ENCODE data around the gene AP2A1. TPM values are rescaled to one million over a fixed set of nuclear protein-coding genes. Genes with fewer than 3 reads are reported as not detected.

AP2A1 gene
- total and polyA plus RNA-seq, 10 of the 15 experiments (the other 5 are each of a cell fraction or from before 2014, with no cell fraction given): 0.68 to 78.8 (median 33.8) TPM

DNA sequence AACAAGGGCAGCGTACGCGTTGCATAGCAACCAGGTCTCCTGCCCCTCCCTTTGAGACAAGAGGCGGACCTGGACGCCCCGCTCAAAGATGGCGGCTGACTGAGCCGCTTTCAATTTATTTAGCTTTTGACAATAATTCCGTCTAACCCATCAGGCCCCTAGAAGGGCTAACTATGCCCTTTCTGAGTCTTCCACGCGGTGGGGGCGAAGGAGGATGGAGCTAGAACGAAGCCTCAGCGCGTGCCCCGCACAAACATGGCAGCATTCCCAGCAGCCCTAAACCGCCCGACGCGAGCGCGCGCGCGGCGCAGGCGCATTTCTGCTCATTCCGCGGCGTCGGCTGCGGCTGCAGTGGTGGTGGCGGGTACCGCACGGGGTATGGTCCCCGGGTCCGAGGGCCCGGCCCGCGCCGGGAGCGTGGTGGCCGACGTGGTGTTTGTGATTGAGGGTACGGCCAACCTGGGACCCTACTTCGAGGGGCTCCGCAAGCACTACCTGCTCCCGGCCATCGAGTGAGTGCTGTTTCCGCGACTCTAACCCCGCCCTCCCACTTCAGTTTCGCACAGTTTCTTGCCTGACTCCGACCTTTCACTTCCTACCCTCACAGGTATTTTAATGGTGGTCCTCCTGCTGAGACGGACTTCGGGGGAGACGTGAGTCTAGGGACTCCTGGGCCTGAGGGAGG is 51.3 kb downstream of the AP2A1 start, which contains the start of gene MED25 (continued):
- TF ChIP-seq NR2F1 (conservative IDR thresholded peaks at IDR 0.05): peak; percentile 59; the same call in 1 of the 2 replicates
- TF ChIP-seq NRF1 (conservative IDR thresholded peaks at IDR 0.05; ENCODE audit: low read depth, low read length): peak; percentile 59
- TF ChIP-seq, protein P1, sequence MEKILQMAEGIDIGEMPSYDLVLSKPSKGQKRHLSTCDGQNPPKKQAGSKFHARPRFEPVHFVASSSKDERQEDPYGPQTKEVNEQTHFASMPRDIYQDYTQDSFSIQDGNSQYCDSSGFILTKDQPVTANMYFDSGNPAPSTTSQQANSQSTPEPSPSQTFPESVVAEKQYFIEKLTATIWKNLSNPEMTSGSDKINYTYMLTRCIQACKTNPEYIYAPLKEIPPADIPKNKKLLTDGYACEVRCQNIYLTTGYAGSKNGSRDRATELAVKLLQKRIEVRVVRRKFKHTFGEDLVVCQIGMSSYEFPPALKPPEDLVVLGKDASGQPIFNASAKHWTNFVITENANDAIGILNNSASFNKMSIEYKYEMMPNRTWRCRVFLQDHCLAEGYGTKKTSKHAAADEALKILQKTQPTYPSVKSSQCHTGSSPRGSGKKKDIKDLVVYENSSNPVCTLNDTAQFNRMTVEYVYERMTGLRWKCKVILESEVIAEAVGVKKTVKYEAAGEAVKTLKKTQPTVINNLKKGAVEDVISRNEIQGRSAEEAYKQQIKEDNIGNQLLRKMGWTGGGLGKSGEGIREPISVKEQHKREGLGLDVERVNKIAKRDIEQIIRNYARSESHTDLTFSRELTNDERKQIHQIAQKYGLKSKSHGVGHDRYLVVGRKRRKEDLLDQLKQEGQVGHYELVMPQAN (conservative IDR thresholded peaks at IDR 0.05): peak; percentile 32; the same call in 1 of the 2 replicates
- peak; percentile 18; the same call in 1 of the 2 replicates for TF ChIP-seq RFX5 (IDR thresholded peaks at IDR 0.05; ENCODE audit: low read depth, low read length)

DNA sequence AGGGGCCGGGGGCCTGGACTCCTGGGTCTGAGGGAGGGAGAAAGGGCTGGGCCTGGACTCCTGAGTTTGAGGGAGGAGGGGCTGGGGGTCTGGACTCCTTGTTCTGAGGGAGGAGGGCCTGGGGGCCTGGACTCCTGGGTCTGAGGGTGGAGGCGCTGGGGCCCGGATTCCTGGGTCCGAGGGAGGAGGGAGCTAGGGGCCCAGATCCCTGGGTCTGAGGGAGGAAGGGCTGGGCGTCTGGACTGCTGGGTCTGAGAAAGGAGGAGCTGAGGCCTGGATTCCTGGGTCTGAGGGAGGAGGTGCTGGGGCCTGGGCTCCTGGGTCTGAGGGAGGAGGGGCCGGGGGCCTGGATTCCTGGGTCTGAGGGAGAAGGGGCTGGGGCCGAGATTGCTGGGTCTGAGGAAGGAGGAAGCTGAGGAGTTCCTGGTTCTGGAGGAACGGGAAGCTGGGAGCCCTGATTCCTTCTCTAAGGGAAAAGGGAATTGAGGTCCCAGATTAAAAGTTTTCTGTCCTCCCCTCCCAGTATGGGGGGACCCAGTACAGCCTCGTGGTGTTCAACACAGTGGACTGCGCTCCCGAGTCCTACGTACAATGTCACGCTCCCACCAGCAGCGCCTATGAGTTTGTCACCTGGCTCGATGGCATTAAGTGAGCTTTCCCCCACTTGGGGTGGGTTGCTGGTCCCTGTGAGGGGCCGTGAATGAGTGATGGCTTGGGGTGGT is 52.0 kb downstream of the AP2A1 start:
- H3K79me2 ChIP-seq (ENCODE audit: control insufficient read depth, insufficient read depth, low read length): peaks cover 28% of the 10 kb centered on the region
- no peaks in the 10 kb centered on the region for H3K27me3 ChIP-seq (replicated peaks in 1 of 2; ENCODE audit: control insufficient read depth in 2 of 2, insufficient read depth in 2 of 2, low read length in 1 of 2)
- peaks cover 10% of the 10 kb centered on the region for H3K4me1 ChIP-seq (ENCODE audit: control insufficient read depth, insufficient read depth, low read length)
- peaks cover 0 to 14% of the 10 kb centered on the region in 2 experiments; a peak in 2 of 4 replicates for H3K36me3 ChIP-seq (ENCODE audit: control insufficient read depth in 2 of 2, insufficient read depth in 2 of 2, low read length in 1 of 2)
- in situ Hi-C loops (cut with MboI): no loop called here
- H3K4me2 ChIP-seq (ENCODE audit: control insufficient read depth, insufficient read depth): peak overlapping the region; percentile 60
- SMC1A ChIA-PET (ENCODE audit: uncharacterized antibody, unreplicated experiment): interaction anchor here (1.1 to 1.7 kb wide), 4 partner anchors 25 to 57 kb away, joined by 3 to 4 read pairs (median 4); partner anchors contain the start of gene AP2A1
- POLR2A ChIA-PET: interaction anchor here (0.6 to 2.7 kb wide), 11 partner anchors 13 to 1490 kb away, joined by 3 to 11 read pairs (median 3); partner anchors contain the start of genes AKT1S1, AP2A1, PTOV1 and TBC1D17
- peak overlapping the region; percentile 92 for H3K9ac ChIP-seq (ENCODE audit: control insufficient read depth, insufficient read depth, low read length)
- no peak for FAIRE-seq
- peak overlapping the region; percentile 96 for H3K4me3 ChIP-seq
- intact Hi-C loops (cut with micrococcal nuclease; ENCODE audit: unreplicated experiment): no loop called here
- RAD21 ChIA-PET (ENCODE audit: unreplicated experiment): interaction anchor here (1.0 to 1.7 kb wide), 2 partner anchors 50 to 79 kb away, joined by 3 to 10 read pairs; no protein-coding TSS in a partner anchor
- H4K20me1 ChIP-seq (ENCODE audit: control insufficient read depth, insufficient read depth): no peaks in the 10 kb centered on the region
- H3K9me3 ChIP-seq (replicated peaks; ENCODE audit: control insufficient read depth, insufficient read depth, low read length): no peaks in the 10 kb centered on the region
- ATAC-seq: no peak
- CTCF ChIA-PET: interaction anchor here (0.7 to 1.8 kb wide), 3 partner anchors 27 to 50 kb away, joined by 3 to 6 read pairs (median 5); no protein-coding TSS in a partner anchor
- no peak for DNase-seq (ENCODE audit: low read depth, low spot score)
- H3K27ac ChIP-seq (ENCODE audit: control insufficient read depth, insufficient read depth): peak overlapping the region; percentile 97
- BruUV-seq (replicated peaks): TSS peak; percentile 69
- 51% methylated on average over 12 of the region's 16 CpGs for WGBS (ENCODE audit: insufficient coverage, insufficient replicate concordance, low lambda C conversion rate, missing lambda C conversion rate)
- peak overlapping the region; percentile 98 for H2AFZ ChIP-seq (ENCODE audit: control insufficient read depth, low read depth, low read length)
- TF ChIP-seq HCFC1 (IDR thresholded peaks at IDR 0.05; ENCODE audit: low read length): no peak
- TF ChIP-seq EED (IDR thresholded peaks at IDR 0.05; ENCODE audit: low read depth): no peak
- TF ChIP-seq, protein P2, sequence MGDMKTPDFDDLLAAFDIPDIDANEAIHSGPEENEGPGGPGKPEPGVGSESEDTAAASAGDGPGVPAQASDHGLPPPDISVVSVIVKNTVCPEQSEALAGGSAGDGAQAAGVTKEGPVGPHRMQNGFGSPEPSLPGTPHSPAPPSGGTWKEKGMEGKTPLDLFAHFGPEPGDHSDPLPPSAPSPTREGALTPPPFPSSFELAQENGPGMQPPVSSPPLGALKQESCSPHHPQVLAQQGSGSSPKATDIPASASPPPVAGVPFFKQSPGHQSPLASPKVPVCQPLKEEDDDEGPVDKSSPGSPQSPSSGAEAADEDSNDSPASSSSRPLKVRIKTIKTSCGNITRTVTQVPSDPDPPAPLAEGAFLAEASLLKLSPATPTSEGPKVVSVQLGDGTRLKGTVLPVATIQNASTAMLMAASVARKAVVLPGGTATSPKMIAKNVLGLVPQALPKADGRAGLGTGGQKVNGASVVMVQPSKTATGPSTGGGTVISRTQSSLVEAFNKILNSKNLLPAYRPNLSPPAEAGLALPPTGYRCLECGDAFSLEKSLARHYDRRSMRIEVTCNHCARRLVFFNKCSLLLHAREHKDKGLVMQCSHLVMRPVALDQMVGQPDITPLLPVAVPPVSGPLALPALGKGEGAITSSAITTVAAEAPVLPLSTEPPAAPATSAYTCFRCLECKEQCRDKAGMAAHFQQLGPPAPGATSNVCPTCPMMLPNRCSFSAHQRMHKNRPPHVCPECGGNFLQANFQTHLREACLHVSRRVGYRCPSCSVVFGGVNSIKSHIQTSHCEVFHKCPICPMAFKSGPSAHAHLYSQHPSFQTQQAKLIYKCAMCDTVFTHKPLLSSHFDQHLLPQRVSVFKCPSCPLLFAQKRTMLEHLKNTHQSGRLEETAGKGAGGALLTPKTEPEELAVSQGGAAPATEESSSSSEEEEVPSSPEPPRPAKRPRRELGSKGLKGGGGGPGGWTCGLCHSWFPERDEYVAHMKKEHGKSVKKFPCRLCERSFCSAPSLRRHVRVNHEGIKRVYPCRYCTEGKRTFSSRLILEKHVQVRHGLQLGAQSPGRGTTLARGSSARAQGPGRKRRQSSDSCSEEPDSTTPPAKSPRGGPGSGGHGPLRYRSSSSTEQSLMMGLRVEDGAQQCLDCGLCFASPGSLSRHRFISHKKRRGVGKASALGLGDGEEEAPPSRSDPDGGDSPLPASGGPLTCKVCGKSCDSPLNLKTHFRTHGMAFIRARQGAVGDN (IDR thresholded peaks at IDR 0.05): no peak
- TF ChIP-seq POLR2AphosphoS5 (IDR thresholded peaks at IDR 0.05; ENCODE audit: low read length): no peak
- TF ChIP-seq CREM (IDR thresholded peaks at IDR 0.05; ENCODE audit: low read depth): no peak
- TF ChIP-seq ZNF384 (IDR thresholded peaks at IDR 0.05; ENCODE audit: borderline replicate concordance, low read depth, low read length): no peak

All from GM12878 (cell line).